Measurements from ENCODE around the gene AGTRAP. TPM values are rescaled to one million over a fixed set of nuclear protein-coding genes. Genes with fewer than 3 reads are reported as not detected.
A peak's percentile ranks its signal among the peaks of the same experiment; 100 is the strongest.

Gene AGTRAP
- total and polyA plus RNA-seq, 2 donors (not counting 3 experiments of a cell fraction or from before 2014, with no cell fraction given), result 41.6 to 101 TPM

DNA sequence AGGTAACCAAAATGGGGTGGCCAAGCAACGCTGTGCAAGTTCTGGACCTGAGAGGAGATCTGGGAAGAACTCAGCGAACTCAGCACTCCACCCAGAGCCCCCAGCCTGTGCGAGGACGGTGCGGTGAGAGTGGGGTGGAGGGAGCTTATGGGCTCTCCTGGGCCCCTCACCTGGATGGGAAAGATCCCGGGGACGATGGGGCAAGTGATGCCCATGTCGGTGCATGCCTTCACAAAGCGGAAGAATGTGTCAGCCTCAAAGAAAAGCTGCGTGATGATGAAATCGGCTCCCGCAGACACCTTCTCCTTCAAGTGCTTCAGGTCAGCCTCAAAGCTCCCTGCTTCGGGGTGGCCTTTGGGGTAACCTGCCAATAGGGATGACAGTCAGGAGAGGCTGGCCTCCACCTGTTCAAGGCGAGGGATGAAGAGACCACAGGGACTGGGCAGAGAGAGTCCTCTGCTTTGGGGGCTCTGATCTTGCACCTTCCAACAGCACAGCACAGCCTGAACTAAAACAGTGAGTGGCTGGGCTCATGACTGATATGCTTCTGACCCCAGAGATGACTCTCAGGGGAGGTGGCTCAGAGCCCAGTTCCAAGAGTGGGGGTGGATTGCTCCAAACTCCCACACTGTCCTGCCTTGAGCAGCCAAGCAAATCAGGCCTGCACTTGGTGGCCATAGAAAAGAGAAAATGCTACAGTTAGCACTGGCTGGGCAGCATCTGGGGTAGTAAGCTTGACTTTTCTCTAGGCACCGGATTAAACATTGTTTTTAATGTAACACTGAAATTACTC is 60.3 kb downstream of the AGTRAP start:
- Histone ChIP-seq H3K79me2 (ENCODE audit: control insufficient read depth, insufficient read depth, low read length) (no peaks in the 10 kb centered on the region), H3K4me3 (replicated peaks in 1 of 3; ENCODE audit: insufficient read depth in 1 of 3, low read depth in 1 of 3, low read length in 3 of 3) (no peak overlapping the region), H3K36me3 (ENCODE audit: control insufficient read depth in 2 of 2, extremely low read depth in 1 of 2, insufficient read depth in 2 of 2, low read length in 2 of 2) (peaks cover 6 to 41% of the 10 kb centered on the region in 2 experiments), H3K9me3 (replicated peaks; ENCODE audit: control insufficient read depth, insufficient read depth, low read length) (no peaks in the 10 kb centered on the region), H3K9ac (replicated peaks; ENCODE audit: extremely low read depth, insufficient read depth, low read length) (no peak overlapping the region), H3K27ac (ENCODE audit: insufficient read depth, low read depth, low read length) (peak overlapping the region; percentile 55), H3K9me1 (replicated peaks; ENCODE audit: control insufficient read depth, extremely low read depth, insufficient read depth, low read length) (no peaks in the 10 kb centered on the region), H4K20me1 (replicated peaks; ENCODE audit: control insufficient read depth, extremely low read depth, insufficient read depth, low read length) (no peaks in the 10 kb centered on the region), H3K4me1 (ENCODE audit: control insufficient read depth, extremely low read depth, insufficient read depth, low read length) (peaks cover 27% of the 10 kb centered on the region), H3K27me3 (ENCODE audit: control insufficient read depth in 2 of 2, insufficient read depth in 2 of 2, low read length in 2 of 2) (no peaks in the 10 kb centered on the region), H2AFZ (ENCODE audit: low read depth, low read length) (no peak overlapping the region), H3K4me2 (ENCODE audit: insufficient read depth, low read length) (no peak overlapping the region)
- ChIA-PET CTCF (interaction anchor here (1.1 to 1.5 kb wide), 2 partner anchors 10 to 42 kb away, joined by 4 to 13 read pairs; partner anchors contain the start of genes CLCN6 and MTHFR), POLR2A (interaction anchor here (2.1 kb wide), 1 partner anchor 114 kb away, joined by 18 read pairs; no protein-coding TSS in a partner anchor)
- no peak for TF ChIP-seq POLR2A (IDR thresholded peaks at IDR 0.05; ENCODE audit: low read depth, low read length)
- no peak for TF ChIP-seq GATA2 (IDR thresholded peaks at IDR 0.05; ENCODE audit: insufficient read depth, insufficient read length, low read depth, low read length)
- TF ChIP-seq MAX (IDR thresholded peaks at IDR 0.05; ENCODE audit: insufficient read depth, insufficient read length), result no peak
- no peak for TF ChIP-seq POLR2AphosphoS5 (IDR thresholded peaks at IDR 0.05; ENCODE audit: insufficient read depth, low read depth, low read length)
- TF ChIP-seq JUN (IDR thresholded peaks at IDR 0.05; ENCODE audit: borderline replicate concordance, insufficient read depth, insufficient read length, low read depth), result no peak
- TF ChIP-seq EZH2 (IDR thresholded peaks at IDR 0.05; ENCODE audit: borderline replicate concordance, low read depth, low read length, severe bottlenecking), result no peak
- no peak for TF ChIP-seq MYC (IDR thresholded peaks at IDR 0.05; ENCODE audit: low read depth, low read length)
- no peak for TF ChIP-seq FOS (IDR thresholded peaks at IDR 0.05; ENCODE audit: borderline replicate concordance, insufficient read depth, low read length)
- TF ChIP-seq CTCF (IDR thresholded peaks at IDR 0.05; ENCODE audit: extremely low read depth in 1 of 2, insufficient read depth in 1 of 2, low read depth in 1 of 2, low read length in 2 of 2), result no peak
- dilution Hi-C loops (cut with MboI; ENCODE audit: extremely low pct_ligation_motif_present, low sequenced_read_pairs) (no loop called here), intact Hi-C loops (cut with micrococcal nuclease) (loop anchor here (2.0 kb wide), 1 partner anchor 113 kb away; no protein-coding TSS in a partner anchor)
- DNase-seq (ENCODE audit: low read depth, low spot score) (peak; percentile 58), FAIRE-seq (peak; percentile 68)
- BruUV-seq (replicated peaks), result no TSS peak
